HG03469 (cell line): ENCODE measurements around the gene ASPSCR1.
"Not testable (repeated sequence)": the region's sequence is repeated elsewhere in the genome, so short reads cannot be mapped to it uniquely, and the experiment has no call there.

Experiments used
- ATAC-seq: cut with Tn5 transposase; IDR thresholded peaks from one replicate; pipeline ENCODE4 v1.9.1; 2021; ENCODE audit warnings: mild to moderate bottlenecking, moderate library complexity, moderate number of reproducible peaks; ENCODE audit not compliant: unreplicated experiment

ASPSCR1 gene

DNA sequence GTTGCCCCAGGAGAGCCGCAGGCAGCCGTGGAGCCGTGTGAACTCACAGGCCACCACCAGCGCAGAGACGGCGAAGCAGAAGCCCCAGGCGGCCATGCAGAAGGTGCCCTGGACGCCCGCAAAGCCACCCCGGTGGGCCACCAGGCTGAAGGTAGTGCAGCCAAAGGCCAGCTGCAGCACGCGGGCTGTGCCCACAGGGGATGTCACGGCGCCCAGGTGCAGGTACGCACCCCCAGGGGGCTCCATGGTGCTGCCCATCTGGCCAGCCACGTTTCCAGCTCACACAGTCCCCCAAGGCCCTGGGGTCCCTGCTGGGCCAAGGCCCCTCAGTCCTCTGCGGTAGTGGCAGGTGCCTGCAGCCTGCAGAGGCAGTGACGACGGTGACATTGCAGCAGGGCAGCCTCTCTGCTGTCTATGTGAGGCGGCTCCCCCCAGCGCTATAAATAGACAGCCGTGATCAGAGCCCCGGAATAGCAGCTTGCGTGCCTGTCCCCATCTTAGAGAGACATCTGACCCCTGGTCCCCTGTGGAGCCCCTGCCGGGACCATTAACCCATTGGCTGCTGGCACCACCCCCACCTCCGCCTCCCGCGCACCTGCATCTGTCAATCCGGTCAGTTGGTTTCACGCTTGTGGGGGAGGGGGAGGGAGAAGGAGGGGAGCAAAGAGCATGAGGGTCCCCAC is 35.8 kb upstream of the ASPSCR1 start:
- ATAC-seq: no peak

DNA sequence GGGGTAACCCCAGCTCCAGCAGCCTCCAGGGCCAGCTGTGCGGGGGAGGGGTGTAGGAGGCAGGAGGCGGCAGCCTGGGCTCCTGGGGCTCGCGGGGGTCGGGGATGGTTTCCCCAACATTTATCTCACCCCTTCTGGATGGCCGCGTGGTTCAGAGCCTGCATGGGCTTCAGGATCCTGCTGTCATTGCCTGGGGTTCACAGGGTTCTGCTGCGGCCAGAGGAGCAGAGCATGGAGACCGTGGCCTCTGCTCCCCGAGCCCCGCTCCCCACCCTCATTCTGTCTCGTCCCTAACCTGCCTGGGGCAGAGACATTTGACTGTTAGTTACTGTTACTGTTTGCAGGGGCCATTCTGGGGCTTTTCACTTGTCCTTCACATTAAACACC is 35.3 kb upstream of the ASPSCR1 start:
- ATAC-seq: no peak

DNA sequence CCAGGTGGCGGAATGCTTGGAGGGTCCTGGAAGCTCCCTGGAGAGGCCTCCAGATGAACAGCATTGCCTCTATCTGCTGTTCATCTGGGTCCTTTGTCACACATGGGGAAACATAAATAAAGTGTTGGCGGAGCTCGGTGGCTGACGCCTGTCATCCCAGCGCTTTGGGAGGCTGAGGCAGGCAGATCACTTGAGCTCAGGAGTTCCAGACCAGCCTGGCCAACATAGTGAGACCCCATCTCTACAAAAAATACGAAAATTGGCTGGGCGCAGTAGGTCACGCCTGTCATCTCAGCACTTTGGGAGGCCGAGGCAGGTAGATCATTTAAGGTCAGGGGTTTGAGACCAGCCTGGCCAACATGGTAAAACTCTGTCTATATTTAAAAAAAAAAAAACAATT is 32.6 kb upstream of the ASPSCR1 start:
- ATAC-seq: no peak

GRCh38 chr17:81947189-81947588 is 30.2 kb upstream of the ASPSCR1 start, which contains the start of gene MYADML2:
TSS of gene MYADML2 (minus strand) at chr17:81947233. CDS start at chr17:81941741, 5,492 bp downstream.
- ATAC-seq: no peak

GRCh38 chr17:81948635-81949378 is 28.6 kb upstream of the ASPSCR1 start:
- ATAC-seq: no peak

- no peak for ATAC-seq
Measured at GRCh38 chr17:81950501-81950900, 26.9 kb upstream of the ASPSCR1 start.

DNA sequence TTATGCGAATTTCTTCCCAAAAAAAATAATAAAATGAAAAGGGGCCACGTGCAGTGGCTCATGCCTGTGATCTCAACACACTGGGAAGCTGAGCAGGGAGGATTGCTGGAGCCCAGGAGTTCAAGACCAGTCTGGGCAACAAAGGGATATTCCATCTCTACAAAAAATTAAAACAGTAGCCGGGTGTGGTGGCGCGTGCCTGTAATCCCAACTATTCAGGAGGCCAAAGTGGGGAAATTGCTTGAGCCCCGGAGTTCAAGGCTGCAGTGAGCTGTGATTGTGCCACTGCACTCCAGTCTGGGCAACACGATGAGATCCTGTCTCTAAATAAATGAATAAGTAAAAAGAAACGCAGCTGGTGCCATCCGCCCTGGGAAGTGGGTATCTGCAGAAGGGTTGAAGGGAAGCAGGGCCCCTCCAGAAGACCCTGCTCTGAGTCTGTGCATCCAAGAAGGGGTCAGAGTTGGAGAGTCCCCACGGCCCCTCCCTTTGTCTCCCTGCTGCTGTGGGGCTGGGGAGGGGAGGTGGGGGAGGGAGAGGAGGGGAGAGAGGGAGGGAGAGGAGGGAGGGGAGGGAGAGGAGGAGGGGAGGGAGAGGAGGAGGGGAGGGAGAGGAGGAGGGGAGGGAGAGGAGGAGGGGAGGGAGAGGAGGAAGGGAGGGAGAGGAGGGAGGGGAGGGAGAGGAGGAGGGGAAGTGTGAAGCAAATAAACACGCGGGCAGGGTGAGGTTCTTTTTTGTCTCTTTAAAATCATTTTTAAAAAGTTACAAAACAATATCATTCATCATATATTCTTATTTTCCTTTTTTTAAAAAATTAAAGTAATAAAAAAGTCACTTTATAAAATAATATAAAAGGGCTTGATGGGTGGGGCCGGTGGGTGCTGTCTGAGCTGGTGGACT is 25.4 kb upstream of the ASPSCR1 start:
- no peak for ATAC-seq

GRCh38 chr17:81952792-81953228 is 24.6 kb upstream of the ASPSCR1 start:
- ATAC-seq: no peak

DNA sequence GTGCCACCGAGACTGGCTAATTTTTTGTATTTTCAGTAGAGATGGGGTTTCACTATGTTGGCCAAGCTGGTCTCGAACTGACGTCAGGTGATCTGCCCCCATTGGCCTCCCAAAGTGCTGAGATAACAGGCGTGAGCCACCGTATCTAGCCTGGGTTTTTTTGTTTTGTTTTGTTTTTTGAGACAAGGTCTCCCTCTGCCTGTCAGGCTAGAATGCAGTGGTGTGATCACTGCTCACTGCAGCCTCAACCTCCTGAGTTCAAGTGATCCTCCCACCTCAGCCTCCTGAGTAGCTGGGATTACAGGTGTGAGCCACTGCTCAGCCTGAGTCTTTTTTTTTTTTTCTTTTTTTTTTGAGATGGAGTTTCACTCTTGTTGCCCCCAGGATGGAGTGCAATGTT is 24.0 kb upstream of the ASPSCR1 start:
- ATAC-seq: not testable (repeated sequence)

GRCh38 chr17:81954131-81955057 is 23.0 kb upstream of the ASPSCR1 start:
- no peak for ATAC-seq

DNA sequence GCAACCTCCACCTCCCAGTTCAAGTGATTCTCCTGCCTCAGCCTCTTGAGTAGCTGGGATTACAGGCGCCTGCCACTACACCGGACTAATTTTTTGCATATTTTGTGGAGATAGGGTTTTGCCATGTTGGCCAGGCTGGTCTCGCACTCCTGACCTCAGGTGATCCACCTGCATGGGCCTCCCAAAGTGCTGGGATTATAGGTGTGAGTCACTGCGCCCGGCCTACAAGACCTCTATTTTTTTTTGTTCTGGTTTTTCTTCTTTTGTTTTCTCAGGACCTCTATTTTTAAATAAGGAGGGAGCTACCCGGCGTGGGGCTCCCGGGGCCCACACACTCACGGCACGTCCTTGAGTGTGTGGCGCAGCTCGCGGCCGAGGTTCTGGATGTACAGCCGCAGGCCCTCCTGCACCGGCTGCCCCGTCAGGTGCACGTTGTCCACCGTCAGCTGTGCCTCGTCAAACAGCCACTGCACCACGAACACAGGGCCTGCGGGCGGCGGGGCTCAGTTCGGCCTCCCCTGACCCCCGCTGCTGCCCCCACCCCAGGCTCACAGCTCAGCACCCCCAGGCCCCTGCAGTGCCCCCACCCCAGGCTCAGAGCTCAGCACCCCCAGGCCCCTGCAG is 22.3 kb upstream of the ASPSCR1 start:
- no peak for ATAC-seq

DNA sequence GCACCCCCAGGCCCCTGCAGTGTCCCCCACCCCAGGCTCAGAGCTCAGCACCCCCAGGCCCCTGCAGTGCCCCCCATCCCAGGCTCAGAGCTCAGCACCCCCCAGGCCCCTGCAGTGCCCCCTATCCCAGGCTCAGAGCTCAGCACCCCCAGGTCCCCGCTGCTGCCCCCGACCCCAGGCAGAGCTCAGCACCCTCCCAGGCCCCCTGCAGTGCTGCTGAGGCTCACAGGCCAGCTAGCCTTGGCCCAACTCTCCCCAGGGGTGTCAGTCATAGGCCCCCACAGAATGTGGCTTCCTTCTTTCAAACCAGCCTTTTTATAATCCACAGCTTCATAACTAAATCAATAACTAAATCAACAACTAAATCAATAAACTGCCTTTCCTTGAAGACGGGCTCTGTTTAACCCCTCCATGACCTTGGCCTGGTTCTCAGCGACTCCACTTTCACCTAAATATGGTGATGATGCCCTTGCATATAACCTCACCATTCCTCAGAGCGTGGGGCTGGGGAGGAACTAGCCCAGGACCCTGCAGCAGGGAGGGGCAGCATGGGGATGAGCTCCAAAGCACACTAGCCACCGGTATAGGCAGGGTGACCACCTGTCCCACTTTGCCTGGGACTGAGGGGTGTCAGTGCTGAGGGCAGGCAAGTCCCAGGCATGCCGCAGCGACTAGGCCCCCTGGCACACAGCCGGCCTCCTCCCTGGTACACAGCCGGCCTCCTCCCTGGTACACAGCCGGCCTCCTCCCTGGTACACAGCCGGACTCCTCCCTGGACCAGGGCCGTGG is 21.5 kb upstream of the ASPSCR1 start:
- ATAC-seq: no peak

- ATAC-seq: no peak
Measured at GRCh38 chr17:81956607-81957589, 20.5 kb upstream of the ASPSCR1 start.

DNA sequence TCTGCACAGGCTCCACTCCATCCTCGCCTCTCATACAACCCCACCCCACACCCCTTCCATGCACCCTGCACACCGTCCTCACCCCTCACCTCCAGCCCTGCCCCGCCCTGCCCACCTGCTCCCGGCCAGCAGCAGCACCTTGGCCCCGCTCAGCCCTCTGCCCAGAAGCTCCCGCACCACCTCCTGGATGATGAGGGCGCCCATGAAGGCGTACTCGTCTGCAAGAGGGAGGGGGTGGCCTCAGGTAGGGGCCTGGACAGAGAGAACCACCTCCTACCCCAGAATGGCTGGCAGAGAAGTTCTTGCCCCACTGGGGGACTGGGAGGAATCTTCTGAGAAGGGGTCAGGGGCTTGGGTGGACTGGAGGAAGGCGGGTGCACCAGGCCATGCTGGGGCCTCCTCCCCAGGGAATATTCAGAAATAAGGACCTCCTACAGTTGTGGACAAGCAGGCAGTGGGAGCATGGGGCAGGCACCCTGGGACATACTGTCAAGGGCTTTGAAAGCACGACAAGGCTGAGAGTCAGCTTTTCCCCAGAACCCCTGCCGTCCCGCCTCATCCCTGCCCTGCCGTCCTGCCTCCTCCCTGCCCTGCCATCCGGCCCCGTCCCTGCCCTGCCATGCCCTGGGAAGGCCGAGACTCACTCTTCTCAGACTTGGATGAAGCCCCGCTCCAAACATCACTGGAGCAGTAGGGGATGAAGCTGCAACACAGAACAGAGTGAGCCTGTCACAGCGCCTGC is 19.6 kb upstream of the ASPSCR1 start:
- ATAC-seq: no peak

GRCh38 chr17:81958633-81959342 is 18.6 kb upstream of the ASPSCR1 start:
- no peak for ATAC-seq

- no peak for ATAC-seq
Measured at GRCh38 chr17:81959362-81960129, 17.9 kb upstream of the ASPSCR1 start.
